DMS 273 treated with DMSO at 0.1 percent for 48 hours (cell line): Measurements from ENCODE around the gene OR7D4.
"Not testable (repeated sequence)": the region's sequence is repeated elsewhere in the genome, so short reads cannot be mapped to it uniquely, and the experiment has no call there.

Experiments
- DNase-seq: peaks from one replicate; lab custom pipeline; 2025; lab: John Stamatoyannopoulos, UW

OR7D4 gene

GRCh38 chr19:9219489-9219888, at the start of gene OR7D4:
TSS of gene OR7D4 (minus strand) at chr19:9219589. CDS start at chr19:9214837, 4,752 bp downstream.
- DNase-seq: no peak

- no peak for DNase-seq
These were observed 31.8 kb upstream of the OR7D4 start for GRCh38 chr19:9251236-9251635.

GRCh38 chr19:9250630-9251029, 31.2 kb upstream of the OR7D4 start, which contains the start of gene OR7E24:
TSS of gene OR7E24 (plus strand) at chr19:9250930. CDS start at chr19:9251044, 114 bp downstream.
- no peak for DNase-seq

- DNase-seq: peak; percentile 21
These were observed 13.8 kb downstream of the OR7D4 start for GRCh38 chr19:9205501-9206113.

GRCh38 chr19:9198044-9198443, 21.3 kb downstream of the OR7D4 start:
- DNase-seq: not testable (repeated sequence)

GRCh38 chr19:9189535-9189934, 29.9 kb downstream of the OR7D4 start:
- no peak for DNase-seq

GRCh38 chr19:9187191-9187590, 32.2 kb downstream of the OR7D4 start:
- DNase-seq: no peak

GRCh38 chr19:9183000-9183399, 36.4 kb downstream of the OR7D4 start:
- DNase-seq: no peak

- DNase-seq: no peak
These were observed 40.5 kb downstream of the OR7D4 start, which contains the start of gene OR7D2 for GRCh38 chr19:9178901-9179300. TSS of gene OR7D2 (plus strand) at chr19:9178979. CDS start at chr19:9185782, 6,803 bp downstream.

- DNase-seq: no peak
These were observed 44.1 kb downstream of the OR7D4 start for GRCh38 chr19:9175326-9175725.

GRCh38 chr19:9171393-9171991, 47.9 kb downstream of the OR7D4 start:
- DNase-seq: no peak

- DNase-seq: no peak
These were observed 52.5 kb downstream of the OR7D4 start for GRCh38 chr19:9166846-9167245.

- no peak for DNase-seq
These were observed 54.1 kb downstream of the OR7D4 start for GRCh38 chr19:9165261-9165660.

GRCh38 chr19:9161427-9161826, 58.0 kb downstream of the OR7D4 start:
- no peak for DNase-seq
